NCI-H2171 (cell line): ENCODE results near the gene HUWE1.
"Not testable (repeated sequence)": the region's sequence is repeated elsewhere in the genome, so short reads cannot be mapped to it uniquely, and the experiment has no call there.

Experiments
- DNase-seq: peaks from one replicate; lab custom pipeline; 2025; lab: John Stamatoyannopoulos, UW

The HUWE1 gene

DNA sequence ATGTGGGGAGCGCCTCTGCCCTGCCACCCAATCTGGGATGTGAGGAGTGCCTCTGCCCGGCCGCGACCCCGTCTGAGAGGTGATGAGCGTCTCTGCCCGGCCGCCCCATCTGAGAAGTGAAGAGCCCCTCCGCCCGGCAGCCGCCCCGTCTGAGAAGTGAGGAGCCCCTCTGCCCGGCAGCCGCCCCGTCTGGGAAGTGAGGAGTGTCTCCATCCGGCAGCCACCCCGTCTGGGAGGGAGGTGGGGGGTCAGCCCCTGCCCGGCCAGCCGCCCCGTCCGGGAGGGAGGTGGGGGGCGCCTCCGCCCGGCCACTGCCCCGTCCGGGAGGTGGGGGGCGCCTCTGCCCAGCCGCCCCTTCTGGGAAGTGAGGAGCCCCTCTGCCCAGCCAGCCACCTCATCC, 182.5 kb downstream of the HUWE1 start:
- not testable (repeated sequence) for DNase-seq

DNA sequence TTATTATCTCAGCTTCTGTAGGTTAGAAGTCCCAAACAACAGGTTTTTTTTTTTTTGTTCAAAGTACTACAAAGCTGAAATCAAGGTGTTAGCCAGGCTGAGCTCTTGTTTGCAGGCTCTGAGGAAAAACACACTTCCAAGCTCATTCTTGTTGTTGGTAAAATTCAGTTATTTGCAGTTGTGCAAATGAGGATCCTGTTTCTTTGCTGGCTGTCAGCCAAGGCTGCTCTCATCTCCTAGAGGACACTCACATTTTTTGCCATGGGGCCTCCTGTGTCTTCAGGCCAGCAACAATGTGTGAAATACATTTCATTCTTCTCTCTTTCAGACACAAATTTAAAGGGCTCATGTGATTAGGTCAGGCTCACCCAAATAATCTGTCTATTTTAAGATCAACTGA, 192.1 kb downstream of the HUWE1 start:
- DNase-seq, result peak; percentile 0

DNA sequence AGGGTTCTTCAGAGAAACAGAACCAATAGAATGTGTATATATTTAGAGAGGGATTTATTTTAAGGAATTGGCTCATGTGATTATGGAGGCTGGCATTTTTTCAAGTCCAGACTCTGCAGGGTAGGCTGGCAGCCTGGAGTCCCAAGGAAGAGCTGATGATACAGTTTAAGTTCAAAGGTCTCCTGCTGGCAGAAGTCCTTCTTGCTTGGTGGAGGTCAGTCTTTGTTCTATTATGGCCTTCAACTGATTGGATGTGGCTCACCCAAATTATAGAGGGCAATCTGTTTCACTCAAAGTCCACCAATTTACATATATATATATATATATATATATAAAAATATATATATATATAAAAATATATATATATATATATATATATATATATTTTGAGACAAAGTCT, 200.2 kb downstream of the HUWE1 start:
- DNase-seq, result no peak

DNA sequence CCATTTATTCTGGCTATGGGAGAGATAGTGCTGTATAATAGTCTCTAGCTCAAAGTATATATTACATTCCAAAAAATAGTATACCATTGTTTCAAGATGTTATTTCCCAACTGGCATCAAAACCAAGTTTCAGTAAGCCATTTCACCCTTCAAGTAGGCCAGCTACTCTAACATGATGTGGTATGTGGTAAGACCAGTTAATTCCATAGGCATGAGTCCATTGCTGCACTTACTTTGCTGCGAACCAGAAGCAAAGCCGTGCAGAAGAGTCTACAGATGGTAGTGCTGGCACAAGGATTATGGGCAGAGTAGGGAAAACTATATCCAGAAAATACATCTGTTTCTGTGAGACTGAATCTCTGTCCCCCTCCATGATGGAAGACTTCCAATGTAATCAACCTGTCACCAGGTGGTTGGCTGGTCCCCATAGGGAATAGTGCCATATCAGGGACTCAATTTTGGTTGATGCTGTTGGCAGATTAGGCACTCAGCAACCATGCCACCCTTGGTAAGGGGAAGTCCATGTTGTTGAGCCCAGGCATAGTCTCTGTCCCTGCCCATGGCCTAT, 202.6 kb downstream of the HUWE1 start:
- no peak for DNase-seq

DNA sequence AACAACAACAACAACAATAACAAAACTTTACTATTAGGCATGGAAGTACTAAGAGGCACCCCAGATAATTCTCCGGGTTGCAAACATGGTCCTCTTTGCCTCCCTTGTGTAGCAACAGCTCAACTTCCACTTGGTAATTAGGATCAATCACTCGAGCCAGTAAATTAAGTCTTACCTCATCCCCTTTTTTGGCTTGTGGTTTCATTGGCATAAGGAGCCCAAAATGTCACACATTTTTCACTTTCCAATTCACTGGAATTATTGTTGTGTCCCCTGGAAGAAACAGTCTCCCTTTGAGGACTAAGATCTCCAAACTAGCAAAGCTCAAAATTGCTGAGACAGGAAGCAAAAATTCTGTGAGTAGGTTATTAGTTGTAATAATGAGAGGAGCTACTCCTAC, 203.1 kb downstream of the HUWE1 start:
- DNase-seq, result no peak
